HG02981 (cell line): ENCODE data around the gene TRIM26.
"Not testable (repeated sequence)": the region's sequence is repeated elsewhere in the genome, so short reads cannot be mapped to it uniquely, and the experiment has no call there.

Experiments
- ATAC-seq: cut with Tn5 transposase; IDR thresholded peaks from one replicate; pipeline ENCODE4 v1.9.1; 2021; ENCODE audit warnings: mild to moderate bottlenecking, moderate library complexity; ENCODE audit not compliant: unreplicated experiment

The TRIM26 gene

GRCh38 chr6:30155520-30156261 lies 57.5 kb downstream of the TRIM26 start:
- ATAC-seq: no peak

GRCh38 chr6:30154709-30155519 lies 58.3 kb downstream of the TRIM26 start:
- ATAC-seq: no peak

DNA sequence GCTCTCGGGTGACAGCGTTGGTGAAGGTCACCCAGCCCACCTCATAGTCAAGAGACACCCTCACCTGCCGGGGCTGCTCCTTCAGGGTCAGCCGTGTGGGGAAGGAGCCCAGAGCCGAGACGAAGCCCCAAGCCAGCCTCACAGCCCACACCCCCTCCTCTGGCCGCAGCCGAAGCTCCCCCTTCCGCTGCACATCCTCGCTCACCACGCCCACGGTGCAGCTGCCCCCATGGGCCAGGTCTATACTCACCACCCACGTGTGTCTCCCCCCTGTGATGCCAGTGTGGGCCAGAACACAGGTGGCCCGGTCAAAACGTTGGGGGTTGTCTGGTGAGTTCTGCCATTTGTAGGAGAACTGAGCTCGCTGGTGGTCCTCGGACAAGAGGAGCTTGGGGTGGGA lies 59.1 kb downstream of the TRIM26 start:
- ATAC-seq: no peak

- ATAC-seq: no peak
Measured at GRCh38 chr6:30152910-30153610, 60.1 kb downstream of the TRIM26 start.

GRCh38 chr6:30152016-30152673 lies 61.1 kb downstream of the TRIM26 start:
- ATAC-seq: no peak

GRCh38 chr6:30151580-30151979 lies 61.6 kb downstream of the TRIM26 start:
- no peak for ATAC-seq

DNA sequence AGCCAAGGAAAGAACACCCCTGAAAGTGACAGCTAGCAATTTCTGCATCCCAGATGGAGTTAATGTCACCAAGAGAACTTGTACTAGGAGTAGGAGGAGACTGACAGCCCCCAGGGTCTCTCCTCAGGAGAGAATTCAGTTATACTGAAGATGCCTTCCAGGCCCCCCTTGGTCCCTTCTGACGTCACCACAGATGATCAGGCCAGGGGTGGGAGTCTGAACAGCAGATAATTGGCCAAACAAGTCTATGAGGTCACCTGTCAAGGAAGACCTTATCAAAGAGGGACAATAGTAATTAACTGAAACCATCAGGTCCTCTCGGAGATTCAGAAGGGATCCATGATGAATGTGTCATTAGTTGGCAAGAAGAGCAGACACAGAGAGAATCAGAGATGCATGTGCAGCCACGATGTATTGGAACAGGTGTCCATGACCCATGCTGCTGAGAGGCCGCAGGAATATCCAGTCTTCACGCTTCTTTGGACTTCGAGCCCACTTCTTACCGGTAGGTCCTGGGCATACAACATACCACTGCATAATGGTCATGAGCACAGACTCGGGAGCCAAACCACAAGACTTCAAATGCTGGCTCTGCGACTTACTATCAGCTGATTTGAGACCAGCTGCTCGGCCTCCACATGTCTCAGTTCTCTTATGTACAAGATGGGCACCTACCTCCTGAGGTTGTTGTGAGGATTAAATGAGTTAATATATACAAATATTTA lies 62.4 kb downstream of the TRIM26 start:
- no peak for ATAC-seq

GRCh38 chr6:30149858-30150550 lies 63.2 kb downstream of the TRIM26 start:
- ATAC-seq: no peak

DNA sequence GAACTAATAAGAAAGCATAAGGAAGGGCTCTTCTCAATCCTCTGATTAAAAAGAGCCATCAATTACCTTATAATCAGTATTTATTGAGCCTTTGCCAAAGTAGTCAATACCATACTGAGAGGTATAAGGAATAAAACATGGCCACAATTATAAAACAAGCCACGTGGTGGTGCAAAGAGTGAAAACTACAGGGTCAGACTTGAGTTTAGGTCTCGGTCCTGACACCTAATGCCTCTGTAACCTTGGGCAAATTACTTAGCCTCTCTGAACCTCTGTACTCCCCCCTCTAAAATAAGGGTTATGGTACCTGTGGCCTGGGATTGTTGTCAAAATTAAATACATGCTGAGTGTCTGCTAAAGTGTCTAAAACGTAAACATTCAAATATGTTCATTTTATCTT lies 64.0 kb downstream of the TRIM26 start:
- ATAC-seq: no peak

- no peak for ATAC-seq
Measured at GRCh38 chr6:30147096-30147495, 66.1 kb downstream of the TRIM26 start.

DNA sequence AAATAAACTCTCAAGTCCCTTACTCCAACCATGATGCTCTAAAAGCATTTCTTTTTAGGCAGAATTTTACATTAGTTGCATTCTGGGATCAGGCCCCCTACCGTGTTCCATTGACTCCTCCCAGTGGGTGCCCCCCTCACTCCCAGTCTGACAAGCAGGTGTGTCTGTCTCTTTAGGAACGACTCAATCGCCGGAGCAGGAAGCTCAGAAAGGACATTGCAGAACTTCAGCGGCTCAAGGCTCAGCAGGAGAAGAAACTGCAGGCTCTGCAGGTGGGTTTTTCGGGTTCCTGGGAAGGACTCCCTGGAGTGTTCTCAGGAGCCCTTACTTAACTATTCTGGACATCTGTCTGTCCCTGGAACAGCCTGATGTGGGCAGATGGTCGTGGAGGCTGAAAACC lies 67.4 kb downstream of the TRIM26 start:
- ATAC-seq: no peak

DNA sequence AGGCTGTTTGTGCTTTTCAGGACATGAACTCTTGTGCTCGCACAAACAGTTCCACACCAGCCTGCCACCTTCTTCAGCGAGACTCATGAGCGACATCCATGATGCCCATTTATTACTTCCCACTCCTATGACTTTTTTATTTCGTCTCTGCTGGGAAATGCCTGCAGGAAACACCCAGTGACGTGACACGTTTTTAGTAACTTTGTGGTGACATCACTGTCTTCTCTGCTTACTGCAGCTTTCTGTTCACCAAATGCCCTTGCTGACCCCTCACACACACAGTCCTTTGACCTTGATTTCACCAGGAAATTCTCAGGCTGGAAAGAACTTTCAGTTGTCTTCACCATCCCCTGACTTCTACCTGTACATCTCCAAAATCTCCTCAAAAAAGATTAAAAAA lies 68.4 kb downstream of the TRIM26 start:
- no peak for ATAC-seq

- ATAC-seq: no peak
Measured at GRCh38 chr6:30143780-30144179, 69.4 kb downstream of the TRIM26 start.

DNA sequence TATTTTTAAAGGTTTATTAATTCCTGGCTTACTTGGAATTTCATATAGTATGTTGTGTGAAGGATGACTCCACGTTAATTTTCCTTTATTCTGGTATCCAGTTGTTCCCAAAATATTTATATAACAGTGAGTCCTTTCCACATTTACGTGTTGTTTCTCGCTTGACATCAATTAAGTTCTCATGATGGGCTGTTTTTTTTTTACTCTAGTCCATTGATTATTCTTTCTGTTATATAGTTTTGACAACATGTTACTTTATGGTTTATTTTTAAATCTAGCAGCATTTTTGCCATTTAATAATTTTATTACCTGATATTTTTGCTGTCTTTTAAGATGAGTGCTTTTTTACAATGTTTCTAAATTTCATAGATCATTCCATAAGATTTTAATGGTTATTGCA lies 70.5 kb downstream of the TRIM26 start:
- no peak for ATAC-seq

DNA sequence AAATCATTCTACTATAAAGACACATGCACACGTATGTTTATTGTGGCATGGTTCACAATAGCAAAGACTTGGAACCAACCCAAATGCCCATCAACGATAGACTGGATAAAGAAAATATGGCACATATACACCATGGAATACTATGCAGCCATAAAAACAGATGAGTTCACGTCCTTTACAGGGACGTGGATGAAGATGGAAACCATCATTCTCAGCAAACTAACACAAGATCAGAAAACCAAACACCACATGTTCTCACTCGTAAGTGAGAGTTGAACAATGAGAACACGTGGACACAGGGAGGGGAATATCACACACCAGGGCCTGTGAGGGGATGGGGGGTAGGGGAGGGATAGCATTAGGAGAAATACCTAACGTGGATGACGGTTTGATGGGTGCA lies 73.0 kb downstream of the TRIM26 start:
- ATAC-seq: not testable (repeated sequence)

GRCh38 chr6:30136570-30137286 lies 76.5 kb downstream of the TRIM26 start:
- no peak for ATAC-seq

DNA sequence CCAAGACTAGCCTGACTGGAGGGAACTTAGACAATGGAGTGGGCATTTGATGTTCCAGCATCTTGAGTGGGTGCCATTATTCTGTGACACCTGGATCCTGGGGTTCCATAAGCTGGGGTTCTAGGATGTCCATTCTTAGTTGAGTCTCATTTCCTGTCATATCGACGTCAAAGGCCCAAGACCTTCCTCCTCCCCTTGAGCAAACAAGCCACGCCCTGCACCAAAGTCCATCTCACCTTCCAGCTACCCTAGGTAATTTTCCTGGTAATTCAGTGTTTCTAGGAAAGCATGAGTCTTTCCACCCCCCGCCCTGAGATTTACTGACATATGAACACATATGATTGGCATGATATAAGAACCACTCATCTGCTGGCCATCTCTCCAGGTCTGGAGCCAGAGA lies 77.4 kb downstream of the TRIM26 start, which contains the start of gene TRIM40:
TSS of gene TRIM40 (plus strand) at position 384 of the 400 bp plus-strand sequence. CDS start 897 bp downstream, outside the sequence.
- ATAC-seq: no peak

GRCh38 chr6:30135147-30135546 lies 78.1 kb downstream of the TRIM26 start:
- no peak for ATAC-seq
